ENCODE data around the gene PCSK4.

Gene PCSK4

GRCh38 chr19:1512671-1513498 lies 22.7 kb upstream of the PCSK4 start, which contains the start of gene ADAMTSL5:
Gene ADAMTSL5 (minus strand): TSS chr19:1513019. CDS start chr19:1510943, 2,076 bp downstream.
- H3K4me3 ChIP-seq (ENCODE audit: low read depth, low read length): peak within 1 kb of the TSS; percentile 14; the same call in 1 of the 2 replicates
- peak; percentile 69 for DNase-seq (ENCODE audit: low read depth)
- no peak for TF ChIP-seq CTCF (IDR thresholded peaks at IDR 0.05; ENCODE audit: insufficient read depth, low read depth, low read length, missing control alignments)

DNA sequence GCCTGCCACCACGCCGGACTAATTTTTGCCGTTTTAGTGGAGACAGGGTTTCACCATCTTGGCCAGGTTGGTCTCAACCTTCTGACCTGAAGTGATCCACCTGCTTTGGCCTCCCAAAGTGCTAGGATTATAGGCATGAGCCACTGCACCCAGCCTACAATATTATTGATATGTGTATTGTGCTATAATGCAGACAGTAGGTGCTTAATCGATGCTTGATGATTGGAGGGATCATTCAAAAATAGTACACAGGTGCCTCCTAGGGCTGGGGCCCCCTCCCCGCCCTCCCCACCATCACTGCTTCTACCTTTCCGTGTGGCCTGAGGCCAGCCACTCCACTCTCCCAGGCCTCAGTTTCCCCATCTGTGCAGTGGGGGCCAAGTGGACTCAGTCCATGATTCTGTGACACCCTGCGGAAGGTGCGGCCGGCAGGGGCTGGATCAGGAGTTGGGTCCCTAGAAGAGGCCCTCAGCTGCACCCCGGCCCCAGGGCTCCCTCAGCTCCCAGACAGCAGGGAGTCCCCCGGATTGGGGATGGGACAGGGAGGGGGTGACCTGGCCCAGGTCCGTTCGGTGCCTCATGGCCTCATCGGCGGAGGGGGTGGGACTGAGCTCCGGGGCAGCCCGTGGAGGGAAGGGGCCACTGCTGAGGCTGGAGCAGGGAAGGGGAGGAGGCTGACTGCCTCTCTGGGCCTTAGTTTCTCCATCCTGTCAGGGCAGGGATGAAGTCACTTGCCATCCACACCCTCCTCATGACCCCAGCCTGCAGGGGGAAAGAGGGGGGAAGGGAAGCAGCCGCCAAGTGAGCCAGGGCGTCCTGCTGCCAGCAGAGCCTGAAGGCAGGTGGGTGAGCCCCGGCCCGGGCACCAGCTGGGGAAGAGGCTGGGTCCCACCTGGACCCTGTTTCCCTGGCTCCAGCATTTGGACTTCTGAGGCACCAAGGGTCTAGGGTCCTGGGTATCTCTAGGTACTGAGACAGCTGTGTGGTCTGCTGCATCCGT lies 21.5 kb upstream of the PCSK4 start:
- TF ChIP-seq CTCF (IDR thresholded peaks at IDR 0.05; ENCODE audit: insufficient read depth, low read depth, low read length, missing control alignments): no peak
- DNase-seq (ENCODE audit: low read depth): no peak
- H3K4me3 ChIP-seq (ENCODE audit: low read depth, low read length): no peak overlapping the region

- H3K4me3 ChIP-seq (ENCODE audit: low read depth, low read length): no peak overlapping the region
- DNase-seq (ENCODE audit: low read depth): no peak
- TF ChIP-seq CTCF (IDR thresholded peaks at IDR 0.05; ENCODE audit: insufficient read depth, low read depth, low read length, missing control alignments): no peak
Measured at GRCh38 chr19:1510807-1511206, 20.7 kb upstream of the PCSK4 start.

DNA sequence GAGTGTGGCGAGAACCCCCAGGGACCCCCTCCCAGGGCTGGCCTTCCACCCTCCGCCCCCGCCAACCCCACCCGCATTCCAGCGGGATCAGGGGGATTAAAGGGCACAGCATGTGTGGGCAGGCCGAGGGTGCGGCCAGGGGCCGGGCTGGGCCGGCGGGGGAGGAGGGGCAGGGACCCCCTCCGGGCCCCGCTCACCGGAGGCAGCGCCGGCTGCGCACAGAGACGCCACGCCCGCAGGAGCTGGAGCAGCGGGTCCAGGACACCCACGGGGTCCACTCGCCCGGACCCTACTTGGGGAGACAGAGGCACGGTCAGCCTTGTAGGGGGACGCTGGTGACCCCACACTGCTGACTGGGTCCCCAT lies 20.3 kb upstream of the PCSK4 start:
- no peak overlapping the region for H3K4me3 ChIP-seq (ENCODE audit: low read depth, low read length)
- DNase-seq (ENCODE audit: low read depth): no peak
- TF ChIP-seq CTCF (IDR thresholded peaks at IDR 0.05; ENCODE audit: insufficient read depth, low read depth, low read length, missing control alignments): no peak

DNA sequence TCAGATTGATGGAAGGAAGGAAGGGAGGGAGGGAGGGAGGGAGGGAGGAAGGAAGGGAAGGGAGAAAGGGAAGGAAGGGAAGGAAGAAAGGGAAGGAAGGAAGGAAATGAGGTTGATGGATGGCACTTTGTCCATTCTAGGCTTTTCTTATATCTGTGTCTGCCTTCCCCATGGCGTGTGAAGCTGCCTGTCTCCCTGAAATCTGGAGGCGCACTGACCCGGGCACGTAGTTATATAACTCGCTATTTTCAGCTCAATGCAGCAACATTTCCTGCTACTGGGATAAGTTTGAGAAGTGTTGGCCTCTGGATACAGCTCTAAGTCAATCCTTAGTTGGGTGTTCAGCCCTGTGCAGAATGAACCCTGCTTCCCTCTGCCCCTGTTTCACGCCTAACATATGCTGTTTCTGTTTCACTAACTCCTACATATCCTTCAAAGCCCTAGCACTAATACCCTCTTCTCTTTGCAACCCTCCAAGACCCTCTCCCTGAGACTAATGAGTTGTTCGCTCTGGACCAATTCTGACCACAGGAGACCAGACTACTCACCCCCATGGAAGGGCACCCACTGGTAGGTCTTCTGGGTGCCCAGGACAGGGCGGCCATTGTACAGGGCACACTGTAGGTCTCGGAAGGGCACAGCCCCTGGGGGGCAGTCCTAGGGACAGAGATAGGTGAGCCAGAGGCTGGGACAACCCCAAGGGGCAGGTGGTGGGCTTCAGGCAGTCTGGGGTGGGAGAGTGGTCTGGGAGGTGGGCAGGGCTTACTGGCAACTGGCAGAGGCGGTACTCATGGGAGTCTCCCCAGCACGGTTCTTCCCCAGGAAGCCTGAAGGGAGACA lies 19.7 kb upstream of the PCSK4 start:
- TF ChIP-seq CTCF (IDR thresholded peaks at IDR 0.05; ENCODE audit: insufficient read depth, low read depth, low read length, missing control alignments): no peak
- no peak for DNase-seq (ENCODE audit: low read depth)
- H3K4me3 ChIP-seq (ENCODE audit: low read depth, low read length): no peak overlapping the region

- no peak overlapping the region for H3K4me3 ChIP-seq (ENCODE audit: low read depth, low read length)
- no peak for TF ChIP-seq CTCF (IDR thresholded peaks at IDR 0.05; ENCODE audit: insufficient read depth, low read depth, low read length, missing control alignments)
- DNase-seq (ENCODE audit: low read depth): no peak
Measured at GRCh38 chr19:1508507-1508856, 18.3 kb upstream of the PCSK4 start.

All from GM12865 (cell line).